Activated T-cell treated with anti-CD3 and anti-CD28 coated beads, Interleukin-2, amount 50 U/mL, for 72 hours (primary cell): Measurements from ENCODE around the gene ADCY6. TPM values are rescaled to one million over a fixed set of nuclear protein-coding genes. Genes with fewer than 3 reads are reported as not detected.
A peak's percentile ranks its signal among the peaks of the same experiment; 100 is the strongest.

Experiments
- ATAC-seq, 2 donors: fragments of 150-1000 bp; cut with Tn5 transposase; replicated peaks in 1 of 2; 2 replicates each; pipeline ENCODE4 v1.10.0; 2021; ENCODE audit warnings: moderate library complexity in 2 of 2, mild to moderate bottlenecking in 1 of 2
- DNase-seq, 2 donors: peaks; one replicate each; pipeline ENCODE4 v3.0.0; 2021 to 2022; ENCODE audit warnings: mixed read lengths in 1 of 2
- H3K27ac Mint-ChIP-seq: one replicate; pipeline ENCODE4 v1.8.0; 2022; ENCODE audit warnings: mild to moderate bottlenecking, moderate library complexity, mixed read lengths
- H3K27me3 Mint-ChIP-seq: one replicate; pipeline ENCODE4 v1.8.0; 2022; ENCODE audit warnings: low read depth, mixed read lengths
- H3K36me3 Mint-ChIP-seq, 2 donors: one replicate each; pipeline ENCODE4 v1.8.0; 2022; ENCODE audit warnings: mixed read lengths in 2 of 2, mild to moderate bottlenecking in 1 of 2; ENCODE audit not compliant: insufficient read depth in 2 of 2
- H3K4me1 Mint-ChIP-seq: one replicate; pipeline ENCODE4 v1.8.0; 2022; ENCODE audit warnings: low read depth, mixed read lengths
- H3K4me3 Mint-ChIP-seq, 2 donors: one replicate each; pipeline ENCODE4 v1.8.0; 2022; ENCODE audit warnings: mild to moderate bottlenecking in 2 of 2, mixed read lengths in 2 of 2, moderate library complexity in 2 of 2
- H3K9me3 Mint-ChIP-seq, 2 donors: one replicate each; pipeline ENCODE4 v1.8.0; 2022; ENCODE audit warnings: mixed read lengths in 2 of 2
- total RNA-seq, 2 donors: library from RNA; stranded (reverse); gene quantifications; one replicate each; pipeline ENCODE4 v1.2.3, GENCODE V29; 2022

Gene ADCY6
- total RNA-seq, 2 donors from 2014 or later, result 0.67 to 0.79 TPM

DNA sequence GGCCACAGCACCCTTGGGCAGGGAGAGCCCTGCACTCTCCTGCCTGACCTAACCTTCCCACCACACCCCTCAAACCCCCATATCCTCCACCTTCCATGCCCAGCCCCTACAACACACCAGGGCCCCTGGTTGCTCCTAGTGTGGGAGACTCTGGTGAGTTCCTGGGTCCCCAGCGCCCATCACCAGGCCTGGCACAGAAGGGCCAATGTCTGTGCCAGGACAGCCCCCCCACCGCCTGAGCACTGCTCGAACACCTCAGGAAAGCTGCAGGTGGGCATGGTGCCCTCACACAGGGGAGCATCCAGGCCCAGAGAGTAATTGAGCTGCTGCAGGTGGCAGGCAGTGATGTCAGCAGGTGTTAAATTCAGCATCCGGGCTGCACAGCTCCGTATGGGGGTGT, 15.2 kb downstream of the ADCY6 start:
- Mint-ChIP-seq H3K27ac (no peak overlapping the region), H3K9me3 (no peaks in the 10 kb centered on the region), H3K27me3 (no peaks in the 10 kb centered on the region), H3K4me3 (no peak overlapping the region), H3K36me3 (no peaks in the 10 kb centered on the region), H3K4me1 (no peaks in the 10 kb centered on the region)
- DNase-seq (no peak), ATAC-seq (no peak)

DNA sequence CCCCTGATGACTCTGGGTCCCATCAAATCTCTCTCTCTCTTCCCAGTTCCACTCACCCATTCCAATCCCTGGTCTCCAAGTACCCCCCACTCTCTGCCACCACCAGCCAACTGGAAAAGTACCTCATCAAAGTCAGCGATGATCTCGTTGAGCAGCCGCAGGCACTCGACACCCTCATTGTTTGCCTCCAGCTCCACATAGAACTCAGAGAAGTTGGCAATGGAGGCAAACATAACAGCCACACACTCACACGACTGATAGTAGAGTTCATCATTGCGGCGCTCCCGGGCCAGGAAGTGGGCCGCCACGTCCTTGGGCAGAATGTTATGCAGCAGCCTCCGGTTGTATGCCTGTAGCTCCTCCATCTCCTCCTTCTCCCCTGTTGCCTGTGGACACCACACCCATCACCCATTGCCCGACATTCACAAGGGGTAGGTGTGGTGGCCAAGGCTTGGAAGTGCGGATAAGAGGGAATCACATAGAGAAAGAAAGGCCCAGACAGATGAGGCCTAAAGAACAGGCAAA, 17.2 kb downstream of the ADCY6 start:
- ATAC-seq (no peak), DNase-seq (no peak)
- no peaks in the 10 kb centered on the region for H3K9me3 Mint-ChIP-seq
- peaks cover under 1% of the 10 kb centered on the region for H3K4me1 Mint-ChIP-seq
- H3K36me3 Mint-ChIP-seq, result no peaks in the 10 kb centered on the region
- H3K27ac Mint-ChIP-seq, result no peak overlapping the region
- H3K4me3 Mint-ChIP-seq, result no peak overlapping the region
- no peaks in the 10 kb centered on the region for H3K27me3 Mint-ChIP-seq

DNA sequence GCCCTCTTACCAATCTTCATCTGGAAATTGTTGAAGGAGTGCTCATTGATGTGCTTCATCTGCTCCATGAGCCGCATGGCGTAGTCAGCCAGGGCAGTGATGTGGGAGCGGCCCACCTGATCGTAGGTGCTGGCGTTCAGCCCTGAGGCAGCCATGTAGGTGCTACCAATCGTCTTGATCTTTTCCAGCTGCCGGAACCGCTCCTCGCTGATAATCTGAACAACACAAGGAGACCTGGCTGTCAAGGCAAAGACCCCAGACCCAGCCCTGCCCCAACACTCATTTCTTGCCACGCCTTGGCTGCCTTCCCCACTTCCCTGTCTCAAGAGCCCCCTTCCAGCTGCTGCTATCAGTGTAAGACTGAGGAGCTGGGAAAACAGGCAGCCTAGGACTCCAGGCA, 18.1 kb downstream of the ADCY6 start:
- H3K27ac Mint-ChIP-seq, result no peak overlapping the region
- ATAC-seq (no peak), DNase-seq (no peak)
- no peaks in the 10 kb centered on the region for H3K9me3 Mint-ChIP-seq
- no peaks in the 10 kb centered on the region for H3K36me3 Mint-ChIP-seq
- H3K27me3 Mint-ChIP-seq, result no peaks in the 10 kb centered on the region
- H3K4me3 Mint-ChIP-seq, result no peak overlapping the region
- peaks cover 10% of the 10 kb centered on the region for H3K4me1 Mint-ChIP-seq

DNA sequence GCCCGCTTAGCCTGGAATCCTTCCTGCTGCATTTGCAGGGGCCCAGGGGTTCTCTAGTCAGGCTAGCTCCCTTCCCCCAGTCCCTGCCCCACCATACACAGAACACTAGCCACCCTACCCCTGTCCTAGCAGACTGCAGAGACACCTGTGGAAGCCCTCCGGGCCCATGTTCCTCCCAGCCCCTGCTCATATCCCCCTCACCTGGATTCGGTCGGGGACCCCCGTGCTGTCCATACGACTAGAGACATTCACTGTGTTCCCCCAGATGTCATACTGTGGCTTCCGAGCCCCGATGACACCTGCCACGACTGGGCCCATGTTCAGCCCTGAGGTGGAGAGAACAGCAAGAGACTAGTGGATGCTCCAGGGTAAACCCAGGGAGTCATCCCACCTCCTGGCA, 20.2 kb downstream of the ADCY6 start:
- Mint-ChIP-seq H3K27me3 (no peaks in the 10 kb centered on the region), H3K4me3 (no peak overlapping the region), H3K4me1 (peaks cover 15% of the 10 kb centered on the region), H3K9me3 (no peaks in the 10 kb centered on the region), H3K36me3 (no peaks in the 10 kb centered on the region), H3K27ac (no peak overlapping the region)
- ATAC-seq, result no peak
- no peak for DNase-seq

DNA sequence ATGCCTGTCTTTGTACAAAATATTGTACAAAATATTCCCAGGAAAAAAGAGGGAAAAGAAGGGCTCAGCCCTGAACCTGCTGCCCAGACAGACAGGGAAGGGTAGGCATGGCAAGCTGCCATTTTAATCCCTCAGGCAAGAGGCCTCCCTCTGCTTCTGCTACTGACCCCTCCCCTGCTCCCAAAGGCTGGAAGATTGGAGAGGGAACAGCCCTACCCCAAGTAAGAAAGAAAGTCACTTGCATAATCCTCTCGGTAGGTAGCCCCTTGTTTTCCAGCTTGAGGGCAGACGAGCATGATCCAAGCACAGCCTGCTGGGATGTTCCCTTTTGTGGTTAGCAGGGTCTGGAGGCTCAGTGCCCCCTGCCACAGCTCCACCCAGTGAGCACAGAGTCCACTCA, 20.7 kb downstream of the ADCY6 start:
- no peaks in the 10 kb centered on the region for H3K9me3 Mint-ChIP-seq
- H3K27me3 Mint-ChIP-seq, result no peaks in the 10 kb centered on the region

DNA sequence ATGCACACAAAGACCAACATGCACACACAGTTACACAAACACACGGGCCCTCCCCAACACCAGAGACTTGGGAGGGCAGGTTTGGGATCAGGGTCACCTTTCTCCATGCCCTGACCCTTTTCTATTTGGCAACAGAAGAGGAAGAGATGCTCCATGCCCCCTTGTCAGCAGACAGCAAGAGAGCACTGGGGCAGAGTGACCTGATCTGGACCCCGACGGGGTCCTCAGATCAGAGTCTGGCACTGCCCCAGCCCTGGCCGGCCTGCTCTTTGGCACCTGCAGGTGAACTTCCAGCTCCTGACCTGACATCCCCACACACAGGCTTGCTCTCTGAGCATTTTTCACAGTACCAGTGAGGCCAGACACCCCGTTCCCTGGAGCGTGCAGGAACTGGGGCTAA, 21.4 kb downstream of the ADCY6 start:
- Mint-ChIP-seq H3K4me3 (no peak overlapping the region), H3K27ac (no peak overlapping the region), H3K4me1 (peaks cover 15% of the 10 kb centered on the region), H3K9me3 (no peaks in the 10 kb centered on the region), H3K27me3 (no peaks in the 10 kb centered on the region), H3K36me3 (no peaks in the 10 kb centered on the region)
- no peak for DNase-seq
- ATAC-seq, result no peak

More for the DNA sequence above, 20.7 kb downstream of the ADCY6 start:
- no peak overlapping the region for H3K27ac Mint-ChIP-seq
- H3K4me3 Mint-ChIP-seq, result no peak overlapping the region
- H3K36me3 Mint-ChIP-seq, result no peaks in the 10 kb centered on the region
- ATAC-seq, result no peak
- DNase-seq, result no peak
- peaks cover 15% of the 10 kb centered on the region for H3K4me1 Mint-ChIP-seq

DNA sequence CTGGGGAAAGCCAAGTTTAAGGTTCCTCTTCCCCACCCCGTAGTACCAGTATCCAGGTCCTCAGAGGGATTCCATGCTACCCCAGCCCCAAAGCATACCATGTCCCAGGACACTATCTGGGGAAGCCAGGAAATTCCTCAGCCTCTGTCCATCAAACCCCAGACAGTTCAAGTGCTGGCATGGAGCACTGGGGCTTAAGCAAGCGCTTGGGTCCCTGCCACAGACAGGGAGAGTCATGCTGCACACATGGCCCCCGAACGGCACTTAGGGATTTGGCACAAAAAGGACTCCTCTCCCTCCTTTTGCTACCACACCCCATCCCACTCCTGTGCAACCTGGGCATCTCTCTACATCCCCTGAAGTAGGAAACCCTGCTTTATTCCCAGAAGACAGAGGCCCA, 21.8 kb downstream of the ADCY6 start:
- Mint-ChIP-seq H3K27me3 (no peaks in the 10 kb centered on the region), H3K4me1 (peaks cover 15% of the 10 kb centered on the region), H3K9me3 (no peaks in the 10 kb centered on the region), H3K36me3 (no peaks in the 10 kb centered on the region), H3K4me3 (no peak overlapping the region), H3K27ac (no peak overlapping the region)
- DNase-seq, result no peak
- no peak for ATAC-seq

DNA sequence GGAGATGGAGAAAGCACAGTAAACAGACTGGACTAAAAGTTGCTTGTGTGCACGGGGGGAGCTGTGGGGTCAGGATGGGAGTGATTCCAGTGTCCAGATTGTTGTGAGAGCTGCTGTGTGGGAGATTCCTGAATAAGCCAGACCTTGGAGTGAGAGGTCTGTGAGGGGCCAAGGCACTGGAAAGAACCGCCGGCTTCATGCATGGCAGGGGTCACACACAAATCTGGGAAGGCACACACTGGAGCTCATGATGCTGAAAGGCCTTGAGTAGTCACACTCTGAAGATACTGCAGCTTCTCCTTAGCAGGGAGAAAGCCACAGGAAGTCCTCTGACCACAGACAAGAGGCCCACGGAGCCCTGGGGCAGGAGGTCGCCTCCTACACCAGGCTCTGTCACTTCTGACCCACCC, 23.1 kb downstream of the ADCY6 start:
- Mint-ChIP-seq H3K4me3 (peak overlapping the region; percentile 4 to 50), H3K27ac (no peak overlapping the region), H3K9me3 (no peaks in the 10 kb centered on the region), H3K36me3 (no peaks in the 10 kb centered on the region), H3K4me1 (peaks cover 15% of the 10 kb centered on the region), H3K27me3 (no peaks in the 10 kb centered on the region)
- ATAC-seq, result peak; percentile 93 to 95
- DNase-seq, result peak; percentile 49 to 55

DNA sequence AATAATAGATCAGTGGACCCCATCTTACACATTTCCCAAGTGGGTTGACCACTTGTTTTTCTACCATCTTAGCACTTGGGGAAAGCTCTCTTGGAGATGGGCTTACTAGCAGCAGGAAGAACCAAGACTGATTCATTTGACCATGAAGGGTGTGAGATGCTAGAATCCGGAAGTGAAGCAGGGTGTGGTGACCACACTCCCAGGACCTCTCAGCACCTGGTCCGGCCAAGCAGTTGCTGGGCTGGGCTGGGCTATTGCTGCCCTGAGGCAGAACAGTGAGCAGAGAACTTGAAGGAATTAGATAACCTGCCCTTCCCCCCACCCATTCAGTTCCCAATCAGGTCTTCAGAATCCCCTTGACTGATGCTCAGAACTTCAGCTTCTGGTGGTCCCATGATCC, 24.4 kb downstream of the ADCY6 start:
- no peak overlapping the region for H3K27ac Mint-ChIP-seq
- H3K36me3 Mint-ChIP-seq, result no peaks in the 10 kb centered on the region
- H3K27me3 Mint-ChIP-seq, result no peaks in the 10 kb centered on the region
- ATAC-seq, result no peak
- peaks cover 15% of the 10 kb centered on the region for H3K4me1 Mint-ChIP-seq
- DNase-seq, result no peak
- no peaks in the 10 kb centered on the region for H3K9me3 Mint-ChIP-seq
- no peak overlapping the region for H3K4me3 Mint-ChIP-seq

DNA sequence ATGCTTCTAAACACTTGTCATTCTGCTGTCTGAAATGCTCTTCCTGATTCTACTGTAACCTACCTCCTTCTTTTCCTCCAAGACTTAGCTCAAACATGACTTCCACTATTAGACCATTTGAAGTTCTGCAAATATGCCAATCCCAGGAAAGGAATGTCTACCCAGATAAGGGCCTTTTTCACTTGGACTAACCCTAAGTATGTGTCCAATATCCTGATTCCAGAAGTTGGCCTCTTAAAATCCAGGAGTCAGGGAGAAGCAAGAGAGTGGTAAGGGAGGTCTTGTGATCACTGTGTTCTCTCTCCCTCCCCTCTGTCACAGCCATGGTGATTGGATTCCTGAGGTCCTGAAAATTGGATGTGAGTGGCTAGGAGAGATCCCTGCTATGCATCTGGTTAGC, 30.2 kb downstream of the ADCY6 start:
- H3K4me3 Mint-ChIP-seq, result no peak overlapping the region
- peaks cover under 1% of the 10 kb centered on the region for H3K4me1 Mint-ChIP-seq
- H3K36me3 Mint-ChIP-seq, result no peaks in the 10 kb centered on the region

DNA sequence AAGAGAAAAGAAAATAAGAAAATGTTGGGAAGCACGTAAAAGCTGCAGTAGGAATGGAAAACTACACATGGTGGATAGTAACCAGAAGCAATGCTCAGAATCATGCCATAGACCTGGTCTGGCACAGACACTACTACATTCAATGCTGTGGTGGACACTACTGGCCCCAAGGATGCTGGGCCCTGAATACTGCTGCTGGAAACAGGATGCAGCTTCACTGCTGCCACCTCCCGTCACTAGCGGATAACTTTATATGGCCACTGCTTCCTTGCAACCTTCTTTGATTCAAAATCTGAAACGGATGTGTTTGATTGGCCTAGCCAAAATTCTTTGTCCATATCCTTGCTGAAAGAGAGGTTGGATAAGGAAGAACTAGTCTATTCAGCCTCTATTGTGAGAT, 30.7 kb downstream of the ADCY6 start:
- peaks cover 6% of the 10 kb centered on the region for H3K4me1 Mint-ChIP-seq
- ATAC-seq (no peak), DNase-seq (no peak)
- no peaks in the 10 kb centered on the region for H3K9me3 Mint-ChIP-seq
- H3K4me3 Mint-ChIP-seq, result no peak overlapping the region
- H3K27me3 Mint-ChIP-seq, result peaks cover 4% of the 10 kb centered on the region
- no peak overlapping the region for H3K27ac Mint-ChIP-seq
- H3K36me3 Mint-ChIP-seq, result no peaks in the 10 kb centered on the region

More for the DNA sequence above, 30.2 kb downstream of the ADCY6 start:
- DNase-seq, result no peak
- Mint-ChIP-seq H3K27ac (no peak overlapping the region), H3K27me3 (no peaks in the 10 kb centered on the region), H3K9me3 (no peaks in the 10 kb centered on the region)
- no peak for ATAC-seq

DNA sequence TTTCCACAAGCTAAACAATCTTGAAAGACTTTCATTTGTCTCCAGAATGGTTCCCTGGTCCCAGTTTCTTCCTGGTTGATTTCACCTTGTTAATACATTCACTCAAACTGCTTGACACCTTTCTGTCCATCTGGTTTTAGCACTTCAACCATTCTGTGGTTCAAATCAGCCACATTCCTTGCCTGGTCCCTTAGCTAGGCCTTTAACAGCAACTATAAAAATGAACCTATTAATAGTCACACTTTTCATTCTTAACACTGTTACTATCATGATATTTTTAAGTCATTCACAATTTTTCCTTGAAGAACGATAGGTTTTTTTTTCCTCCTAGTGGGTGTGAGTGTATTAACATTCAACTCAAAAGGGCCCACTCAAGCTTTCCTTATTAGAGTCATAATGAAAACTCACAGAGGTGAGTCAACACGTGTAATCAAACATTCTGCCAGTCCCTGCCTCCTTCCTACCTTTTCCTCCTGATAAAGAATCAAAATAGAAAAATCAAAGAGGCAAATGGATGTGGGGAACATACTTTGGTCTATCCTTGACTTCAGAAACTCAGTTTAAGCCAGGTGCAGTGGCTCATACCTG, 38.0 kb downstream of the ADCY6 start:
- H3K9me3 Mint-ChIP-seq, result peaks cover 0 to 2% of the 10 kb centered on the region in 2 donors
- H3K4me3 Mint-ChIP-seq, result peak overlapping the region; percentile 55 to 85
- H3K4me1 Mint-ChIP-seq, result peaks cover 37% of the 10 kb centered on the region
- peak; percentile 88 to 90 for ATAC-seq
- H3K36me3 Mint-ChIP-seq, result no peaks in the 10 kb centered on the region
- DNase-seq, result peak; percentile 14 to 28
- H3K27ac Mint-ChIP-seq, result peak overlapping the region; percentile 78
- peaks cover 25% of the 10 kb centered on the region for H3K27me3 Mint-ChIP-seq

DNA sequence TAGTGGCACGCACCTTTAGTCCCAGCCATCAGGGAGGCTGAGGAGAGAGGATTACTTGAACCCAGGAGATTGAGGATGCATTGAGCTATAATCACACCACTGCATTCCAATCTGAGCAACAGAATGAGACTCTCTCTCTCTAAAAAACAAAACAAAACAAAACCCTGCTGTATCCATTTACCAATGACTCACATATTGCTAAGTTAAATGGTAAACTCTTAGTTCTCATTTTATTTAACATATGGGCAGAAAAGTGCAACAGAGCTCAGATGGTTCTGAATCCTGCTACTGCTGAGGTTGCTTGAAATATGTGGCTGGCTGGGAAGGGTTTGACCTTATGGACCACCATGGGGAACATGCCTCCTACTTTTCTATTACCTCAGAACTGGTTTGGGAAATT, 38.7 kb downstream of the ADCY6 start:
- ATAC-seq, result peak in 1 of 2 donors; percentile 20
- H3K4me3 Mint-ChIP-seq, result peak overlapping the region; percentile 55 to 85

More for the DNA sequence above, 38.7 kb downstream of the ADCY6 start:
- H3K36me3 Mint-ChIP-seq, result no peaks in the 10 kb centered on the region
- H3K27me3 Mint-ChIP-seq, result peaks cover 25% of the 10 kb centered on the region
- no peak overlapping the region for H3K27ac Mint-ChIP-seq
- peaks cover 37% of the 10 kb centered on the region for H3K4me1 Mint-ChIP-seq
- H3K9me3 Mint-ChIP-seq, result peaks cover 0 to 2% of the 10 kb centered on the region in 2 donors
- no peak for DNase-seq
